GM23338 (cell line): Measurements from ENCODE around the gene MLLT1. TPM values are rescaled to one million over a fixed set of nuclear protein-coding genes. Genes with fewer than 3 reads are reported as not detected.

Experiments used
- ATAC-seq: fragments of 200-7000 bp; cut with Tn5 transposase; 3 replicates; pipeline ENCODE4 v1.9.1; 2020
- DNase-seq: peaks from one replicate; pipeline ENCODE4 v3.0.0-alpha.2; 2015; ENCODE audit warnings: low spot score
- H2AFZ ChIP-seq: fragments of 200-600 bp; sonication (generic); 2 replicates; pipeline ENCODE4 v1.8.0; 2016; ENCODE audit warnings: antibody characterized with exemption, mild to moderate bottlenecking, moderate library complexity
- H3F3A ChIP-seq: fragments of 200-600 bp; sonication (generic); replicated peaks from 2 replicates; pipeline ENCODE4 v1.8.0; 2017; ENCODE audit warnings: antibody characterized with exemption, mixed run types, low read depth
- H3K27ac ChIP-seq: fragments of 200-600 bp; sonication (generic); 2 replicates; pipeline ENCODE4 v1.6.1; 2016; ENCODE audit warnings: low read depth
- H3K27me3 ChIP-seq: fragments of 200-600 bp; sonication (generic); 2 replicates; pipeline ENCODE4 v1.8.0; 2016; ENCODE audit warnings: mild to moderate bottlenecking, mixed run types, moderate library complexity; ENCODE audit not compliant: insufficient read depth
- H3K36me3 ChIP-seq: fragments of 200-600 bp; sonication (generic); 2 replicates; pipeline ENCODE4 v1.8.0; 2016; ENCODE audit warnings: mild to moderate bottlenecking; ENCODE audit not compliant: insufficient read depth
- H3K4me1 ChIP-seq: fragments of 200-600 bp; sonication (generic); 2 replicates; pipeline ENCODE4 v1.8.0; 2016; ENCODE audit warnings: mild to moderate bottlenecking, moderate library complexity; ENCODE audit not compliant: insufficient read depth
- H3K4me2 ChIP-seq: fragments of 200-600 bp; sonication (generic); 2 replicates; pipeline ENCODE4 v1.7.1; 2017; ENCODE audit warnings: mixed run types
- H3K4me3 ChIP-seq: fragments of 200-600 bp; sonication (generic); 2 replicates; pipeline ENCODE4 v1.6.1; 2016; ENCODE audit warnings: mixed run types
- H3K79me2 ChIP-seq: fragments of 200-600 bp; sonication (generic); replicated peaks from 2 replicates; pipeline ENCODE4 v1.8.0; 2017; ENCODE audit warnings: mild to moderate bottlenecking; ENCODE audit not compliant: insufficient read depth
- H3K9me2 ChIP-seq: fragments of 200-600 bp; sonication (generic); 2 replicates; pipeline ENCODE4 v1.8.0; 2017; ENCODE audit not compliant: insufficient read depth
- H4K20me1 ChIP-seq: fragments of 200-600 bp; sonication (generic); replicated peaks from 2 replicates; pipeline ENCODE4 v1.8.0; 2017; ENCODE audit warnings: mild to moderate bottlenecking; ENCODE audit not compliant: insufficient read depth
- H3K27ac Mint-ChIP-seq: 2 replicates; pipeline ENCODE4 v1.8.0; 2020; ENCODE audit warnings: inconsistent platforms, mild to moderate bottlenecking, moderate library complexity, mixed read lengths
- H3K27me3 Mint-ChIP-seq: 3 replicates; pipeline ENCODE4 v1.8.0; 2022; ENCODE audit warnings: low read depth, mild to moderate bottlenecking, moderate library complexity, mixed read lengths, inconsistent platforms; ENCODE audit not compliant: insufficient read depth, poor library complexity
- H3K36me3 Mint-ChIP-seq: 3 replicates; pipeline ENCODE4 v1.8.0; 2021; ENCODE audit warnings: low read depth, mild to moderate bottlenecking, inconsistent platforms, moderate library complexity, mixed read lengths
- H3K4me1 Mint-ChIP-seq: 3 replicates; pipeline ENCODE4 v1.8.0; 2020; ENCODE audit warnings: mild to moderate bottlenecking, inconsistent platforms, mixed read lengths
- H3K4me3 Mint-ChIP-seq: 3 replicates; pipeline ENCODE4 v1.8.0; 2021; ENCODE audit warnings: moderate library complexity, mild to moderate bottlenecking, inconsistent platforms, mixed read lengths
- H3K9me3 Mint-ChIP-seq: 3 replicates; pipeline ENCODE4 v1.8.0; 2020; ENCODE audit warnings: moderate library complexity, mild to moderate bottlenecking, inconsistent platforms, mixed read lengths
- CREB1 ChIP-seq: fragments of 250-450 bp; sonication (Bioruptor Pico); IDR thresholded peaks from 2 replicates; pipeline ENCODE4 v1.5.0; 2020; ENCODE audit warnings: low read depth, mild to moderate bottlenecking, moderate library complexity
- EZH2 ChIP-seq: fragments of 200-600 bp; sonication (generic); IDR thresholded peaks from one replicate; pipeline ENCODE4 v1.8.0; 2017; ENCODE audit warnings: antibody characterized with exemption, mild to moderate bottlenecking, low read depth; ENCODE audit not compliant: unreplicated experiment
- EZH2phosphoT487 ChIP-seq: fragments of 200-600 bp; sonication (generic); IDR thresholded peaks from one replicate; pipeline ENCODE4 v1.8.1; 2018; ENCODE audit warnings: antibody characterized with exemption; ENCODE audit not compliant: unreplicated experiment
- JUNB ChIP-seq: IDR thresholded peaks from one replicate; pipeline ENCODE4 v1.6.1; 2016; ENCODE audit warnings: antibody characterized with exemption; ENCODE audit not compliant: unreplicated experiment
- NANOG ChIP-seq: IDR thresholded peaks from 2 replicates; pipeline ENCODE4 v1.6.1; 2016; ENCODE audit warnings: antibody characterized with exemption, borderline replicate concordance
- POLR2AphosphoS5 ChIP-seq: IDR thresholded peaks from 2 replicates; pipeline ENCODE4 v1.6.1; 2016; ENCODE audit warnings: antibody characterized with exemption, low read depth
- STAT1 ChIP-seq: IDR thresholded peaks from one replicate; pipeline ENCODE4 v1.6.1; 2016; ENCODE audit warnings: antibody characterized with exemption; ENCODE audit not compliant: unreplicated experiment
- ZNF114 ChIP-seq: fragments of 250-450 bp; sonication (Bioruptor Pico); IDR thresholded peaks from 2 replicates; pipeline ENCODE4 v1.5.0; 2020; ENCODE audit warnings: mild to moderate bottlenecking, moderate library complexity
- ZNF331 ChIP-seq: fragments of 250-450 bp; sonication (Bioruptor Pico); IDR thresholded peaks from 2 replicates; pipeline ENCODE4 v1.5.0; 2020; ENCODE audit warnings: low read depth, mild to moderate bottlenecking, moderate library complexity
- polyA plus RNA-seq: library from polyadenylated mRNA; unstranded; fragments of >200 nt; fragmentation: Nextera tagmentation; extraction: Ambion mirVana; gene quantifications from 2 replicates; pipeline ENCODE4 v1.2.1, GENCODE V29; 2016
- total RNA-seq: library from RNA; depleted of rRNA; stranded (reverse); fragments of >200 nt; shearing (Covaris generic); gene quantifications from 2 replicates; pipeline ENCODE4 v1.2.3, GENCODE V29; 2014
- TF ChIP-seq, protein P1 (sequence below): IDR thresholded peaks from 2 replicates; pipeline ENCODE4 v1.6.1; 2016; ENCODE audit warnings: antibody characterized with exemption
- TF ChIP-seq, protein P2 (sequence below): IDR thresholded peaks from one replicate; pipeline ENCODE4 v1.6.1; 2018; ENCODE audit warnings: antibody characterized with exemption; ENCODE audit not compliant: unreplicated experiment
- TF ChIP-seq, protein P3 (sequence below): fragments of 250-450 bp; sonication (Bioruptor Pico); IDR thresholded peaks from 2 replicates; pipeline ENCODE4 v1.5.0; 2020; ENCODE audit warnings: mild to moderate bottlenecking, moderate library complexity
- TF ChIP-seq, protein P4 (sequence below), 2 experiments: fragments of 200-600 bp in 1 of 2; sonication (generic) in 1 of 2; conservative IDR thresholded peaks; 2 replicates each; pipeline versions ENCODE4 v1.5.1 to v1.6.1; 2016 to 2017; ENCODE audit warnings: antibody characterized with exemption in 2 of 2, low read depth in 2 of 2, mild to moderate bottlenecking in 2 of 2, moderate library complexity in 1 of 2

The MLLT1 gene
- total and polyA plus RNA-seq, 2 experiments from 2014 or later: 17.8 to 23.4 TPM

DNA sequence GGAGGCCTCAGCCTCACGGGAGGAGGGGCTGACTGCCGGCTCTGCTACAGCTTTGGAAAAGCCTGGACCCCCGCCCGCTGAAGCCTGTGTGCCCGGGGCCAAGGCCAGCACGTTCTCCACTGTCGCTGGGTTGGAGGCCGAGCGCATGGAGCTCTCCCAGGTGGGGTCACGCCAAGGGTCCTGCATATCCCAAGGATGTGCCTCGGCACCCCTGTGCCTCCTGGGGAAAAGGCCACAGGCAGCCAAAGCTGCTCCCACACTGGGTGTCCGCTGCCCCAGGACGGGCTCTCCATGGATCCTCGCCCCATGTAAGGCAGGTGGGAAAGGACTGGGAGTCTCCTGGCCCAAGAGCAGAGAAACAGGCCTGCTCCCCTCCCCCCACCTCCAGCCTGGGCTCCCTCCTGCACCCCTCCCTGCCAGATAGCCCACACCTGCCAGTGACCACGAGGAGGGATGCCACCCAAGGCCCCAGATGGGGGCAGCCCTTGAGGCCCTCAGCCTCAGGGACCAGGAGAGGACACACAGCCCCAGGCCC, 64.0 kb downstream of the MLLT1 start:
- H3K36me3 ChIP-seq: no peaks in the 10 kb centered on the region
- no peak overlapping the region for H3K27ac ChIP-seq
- Mint-ChIP-seq H3K9me3 (no peaks in the 10 kb centered on the region), H3K27me3 (peaks cover 9% of the 10 kb centered on the region), H3K27ac (no peak overlapping the region), H3K4me3 (no peak overlapping the region), H3K4me1 (peaks cover 7% of the 10 kb centered on the region), H3K36me3 (peaks cover 12% of the 10 kb centered on the region)
- ATAC-seq (no peak), DNase-seq (no peak)
- no peaks in the 10 kb centered on the region for H3F3A ChIP-seq
- H3K27me3 ChIP-seq: no peaks in the 10 kb centered on the region
- H4K20me1 ChIP-seq: no peaks in the 10 kb centered on the region
- H3K4me1 ChIP-seq: no peaks in the 10 kb centered on the region
- no peak overlapping the region for H3K4me3 ChIP-seq
- TF ChIP-seq, protein P1, sequence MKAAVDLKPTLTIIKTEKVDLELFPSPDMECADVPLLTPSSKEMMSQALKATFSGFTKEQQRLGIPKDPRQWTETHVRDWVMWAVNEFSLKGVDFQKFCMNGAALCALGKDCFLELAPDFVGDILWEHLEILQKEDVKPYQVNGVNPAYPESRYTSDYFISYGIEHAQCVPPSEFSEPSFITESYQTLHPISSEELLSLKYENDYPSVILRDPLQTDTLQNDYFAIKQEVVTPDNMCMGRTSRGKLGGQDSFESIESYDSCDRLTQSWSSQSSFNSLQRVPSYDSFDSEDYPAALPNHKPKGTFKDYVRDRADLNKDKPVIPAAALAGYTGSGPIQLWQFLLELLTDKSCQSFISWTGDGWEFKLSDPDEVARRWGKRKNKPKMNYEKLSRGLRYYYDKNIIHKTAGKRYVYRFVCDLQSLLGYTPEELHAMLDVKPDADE: no peak
- TF ChIP-seq JUNB (no peak), CREB1 (CRISPR knock-in tag) (no peak), POLR2AphosphoS5 (no peak), ZNF114 (CRISPR knock-in tag) (no peak), ZNF331 (CRISPR knock-in tag) (no peak), EZH2phosphoT487 (no peak), NANOG (no peak), EZH2 (no peak), STAT1 (no peak)
- TF ChIP-seq, protein P2, sequence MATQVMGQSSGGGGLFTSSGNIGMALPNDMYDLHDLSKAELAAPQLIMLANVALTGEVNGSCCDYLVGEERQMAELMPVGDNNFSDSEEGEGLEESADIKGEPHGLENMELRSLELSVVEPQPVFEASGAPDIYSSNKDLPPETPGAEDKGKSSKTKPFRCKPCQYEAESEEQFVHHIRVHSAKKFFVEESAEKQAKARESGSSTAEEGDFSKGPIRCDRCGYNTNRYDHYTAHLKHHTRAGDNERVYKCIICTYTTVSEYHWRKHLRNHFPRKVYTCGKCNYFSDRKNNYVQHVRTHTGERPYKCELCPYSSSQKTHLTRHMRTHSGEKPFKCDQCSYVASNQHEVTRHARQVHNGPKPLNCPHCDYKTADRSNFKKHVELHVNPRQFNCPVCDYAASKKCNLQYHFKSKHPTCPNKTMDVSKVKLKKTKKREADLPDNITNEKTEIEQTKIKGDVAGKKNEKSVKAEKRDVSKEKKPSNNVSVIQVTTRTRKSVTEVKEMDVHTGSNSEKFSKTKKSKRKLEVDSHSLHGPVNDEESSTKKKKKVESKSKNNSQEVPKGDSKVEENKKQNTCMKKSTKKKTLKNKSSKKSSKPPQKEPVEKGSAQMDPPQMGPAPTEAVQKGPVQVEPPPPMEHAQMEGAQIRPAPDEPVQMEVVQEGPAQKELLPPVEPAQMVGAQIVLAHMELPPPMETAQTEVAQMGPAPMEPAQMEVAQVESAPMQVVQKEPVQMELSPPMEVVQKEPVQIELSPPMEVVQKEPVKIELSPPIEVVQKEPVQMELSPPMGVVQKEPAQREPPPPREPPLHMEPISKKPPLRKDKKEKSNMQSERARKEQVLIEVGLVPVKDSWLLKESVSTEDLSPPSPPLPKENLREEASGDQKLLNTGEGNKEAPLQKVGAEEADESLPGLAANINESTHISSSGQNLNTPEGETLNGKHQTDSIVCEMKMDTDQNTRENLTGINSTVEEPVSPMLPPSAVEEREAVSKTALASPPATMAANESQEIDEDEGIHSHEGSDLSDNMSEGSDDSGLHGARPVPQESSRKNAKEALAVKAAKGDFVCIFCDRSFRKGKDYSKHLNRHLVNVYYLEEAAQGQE: no peak
- TF ChIP-seq, protein P3, sequence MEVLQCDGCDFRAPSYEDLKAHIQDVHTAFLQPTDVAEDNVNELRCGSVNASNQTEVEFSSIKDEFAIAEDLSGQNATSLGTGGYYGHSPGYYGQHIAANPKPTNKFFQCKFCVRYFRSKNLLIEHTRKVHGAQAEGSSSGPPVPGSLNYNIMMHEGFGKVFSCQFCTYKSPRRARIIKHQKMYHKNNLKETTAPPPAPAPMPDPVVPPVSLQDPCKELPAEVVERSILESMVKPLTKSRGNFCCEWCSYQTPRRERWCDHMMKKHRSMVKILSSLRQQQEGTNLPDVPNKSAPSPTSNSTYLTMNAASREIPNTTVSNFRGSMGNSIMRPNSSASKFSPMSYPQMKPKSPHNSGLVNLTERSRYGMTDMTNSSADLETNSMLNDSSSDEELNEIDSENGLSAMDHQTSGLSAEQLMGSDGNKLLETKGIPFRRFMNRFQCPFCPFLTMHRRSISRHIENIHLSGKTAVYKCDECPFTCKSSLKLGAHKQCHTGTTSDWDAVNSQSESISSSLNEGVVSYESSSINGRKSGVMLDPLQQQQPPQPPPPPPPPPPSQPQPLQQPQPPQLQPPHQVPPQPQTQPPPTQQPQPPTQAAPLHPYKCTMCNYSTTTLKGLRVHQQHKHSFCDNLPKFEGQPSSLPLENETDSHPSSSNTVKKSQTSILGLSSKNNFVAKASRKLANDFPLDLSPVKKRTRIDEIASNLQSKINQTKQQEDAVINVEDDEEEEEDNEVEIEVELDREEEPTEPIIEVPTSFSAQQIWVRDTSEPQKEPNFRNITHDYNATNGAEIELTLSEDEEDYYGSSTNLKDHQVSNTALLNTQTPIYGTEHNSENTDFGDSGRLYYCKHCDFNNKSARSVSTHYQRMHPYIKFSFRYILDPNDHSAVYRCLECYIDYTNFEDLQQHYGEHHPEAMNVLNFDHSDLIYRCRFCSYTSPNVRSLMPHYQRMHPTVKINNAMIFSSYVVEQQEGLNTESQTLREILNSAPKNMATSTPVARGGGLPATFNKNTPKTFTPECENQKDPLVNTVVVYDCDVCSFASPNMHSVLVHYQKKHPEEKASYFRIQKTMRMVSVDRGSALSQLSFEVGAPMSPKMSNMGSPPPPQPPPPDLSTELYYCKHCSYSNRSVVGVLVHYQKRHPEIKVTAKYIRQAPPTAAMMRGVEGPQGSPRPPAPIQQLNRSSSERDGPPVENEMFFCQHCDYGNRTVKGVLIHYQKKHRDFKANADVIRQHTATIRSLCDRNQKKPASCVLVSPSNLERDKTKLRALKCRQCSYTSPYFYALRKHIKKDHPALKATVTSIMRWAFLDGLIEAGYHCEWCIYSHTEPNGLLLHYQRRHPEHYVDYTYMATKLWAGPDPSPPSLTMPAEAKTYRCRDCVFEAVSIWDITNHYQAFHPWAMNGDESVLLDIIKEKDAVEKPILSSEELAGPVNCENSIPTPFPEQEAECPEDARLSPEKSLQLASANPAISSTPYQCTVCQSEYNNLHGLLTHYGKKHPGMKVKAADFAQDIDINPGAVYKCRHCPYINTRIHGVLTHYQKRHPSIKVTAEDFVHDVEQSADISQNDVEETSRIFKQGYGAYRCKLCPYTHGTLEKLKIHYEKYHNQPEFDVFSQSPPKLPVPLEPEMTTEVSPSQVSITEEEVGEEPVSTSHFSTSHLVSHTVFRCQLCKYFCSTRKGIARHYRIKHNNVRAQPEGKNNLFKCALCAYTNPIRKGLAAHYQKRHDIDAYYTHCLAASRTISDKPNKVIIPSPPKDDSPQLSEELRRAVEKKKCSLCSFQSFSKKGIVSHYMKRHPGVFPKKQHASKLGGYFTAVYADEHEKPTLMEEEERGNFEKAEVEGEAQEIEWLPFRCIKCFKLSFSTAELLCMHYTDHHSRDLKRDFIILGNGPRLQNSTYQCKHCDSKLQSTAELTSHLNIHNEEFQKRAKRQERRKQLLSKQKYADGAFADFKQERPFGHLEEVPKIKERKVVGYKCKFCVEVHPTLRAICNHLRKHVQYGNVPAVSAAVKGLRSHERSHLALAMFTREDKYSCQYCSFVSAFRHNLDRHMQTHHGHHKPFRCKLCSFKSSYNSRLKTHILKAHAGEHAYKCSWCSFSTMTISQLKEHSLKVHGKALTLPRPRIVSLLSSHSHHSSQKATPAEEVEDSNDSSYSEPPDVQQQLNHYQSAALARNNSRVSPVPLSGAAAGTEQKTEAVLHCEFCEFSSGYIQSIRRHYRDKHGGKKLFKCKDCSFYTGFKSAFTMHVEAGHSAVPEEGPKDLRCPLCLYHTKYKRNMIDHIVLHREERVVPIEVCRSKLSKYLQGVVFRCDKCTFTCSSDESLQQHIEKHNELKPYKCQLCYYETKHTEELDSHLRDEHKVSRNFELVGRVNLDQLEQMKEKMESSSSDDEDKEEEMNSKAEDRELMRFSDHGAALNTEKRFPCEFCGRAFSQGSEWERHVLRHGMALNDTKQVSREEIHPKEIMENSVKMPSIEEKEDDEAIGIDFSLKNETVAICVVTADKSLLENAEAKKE (CRISPR knock-in tag): no peak
- TF ChIP-seq, protein P4, sequence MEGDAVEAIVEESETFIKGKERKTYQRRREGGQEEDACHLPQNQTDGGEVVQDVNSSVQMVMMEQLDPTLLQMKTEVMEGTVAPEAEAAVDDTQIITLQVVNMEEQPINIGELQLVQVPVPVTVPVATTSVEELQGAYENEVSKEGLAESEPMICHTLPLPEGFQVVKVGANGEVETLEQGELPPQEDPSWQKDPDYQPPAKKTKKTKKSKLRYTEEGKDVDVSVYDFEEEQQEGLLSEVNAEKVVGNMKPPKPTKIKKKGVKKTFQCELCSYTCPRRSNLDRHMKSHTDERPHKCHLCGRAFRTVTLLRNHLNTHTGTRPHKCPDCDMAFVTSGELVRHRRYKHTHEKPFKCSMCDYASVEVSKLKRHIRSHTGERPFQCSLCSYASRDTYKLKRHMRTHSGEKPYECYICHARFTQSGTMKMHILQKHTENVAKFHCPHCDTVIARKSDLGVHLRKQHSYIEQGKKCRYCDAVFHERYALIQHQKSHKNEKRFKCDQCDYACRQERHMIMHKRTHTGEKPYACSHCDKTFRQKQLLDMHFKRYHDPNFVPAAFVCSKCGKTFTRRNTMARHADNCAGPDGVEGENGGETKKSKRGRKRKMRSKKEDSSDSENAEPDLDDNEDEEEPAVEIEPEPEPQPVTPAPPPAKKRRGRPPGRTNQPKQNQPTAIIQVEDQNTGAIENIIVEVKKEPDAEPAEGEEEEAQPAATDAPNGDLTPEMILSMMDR (conservative IDR thresholded peaks at IDR 0.05; ENCODE audit: low read depth in 2 of 2): no peak
- no peak overlapping the region for H2AFZ ChIP-seq
- H3K4me2 ChIP-seq: no peak overlapping the region
- no peaks in the 10 kb centered on the region for H3K79me2 ChIP-seq
- no peaks in the 10 kb centered on the region for H3K9me2 ChIP-seq
